ENCODE data around the gene EIF2B4.
"Not testable (repeated sequence)": the region's sequence is repeated elsewhere in the genome, so short reads cannot be mapped to it uniquely, and the experiment has no call there.

EIF2B4 gene

GRCh38 chr2:27353762-27354596, 16.2 kb downstream of the EIF2B4 start:
- H3K4me1 ChIP-seq (ENCODE audit: insufficient read depth, poor library complexity, severe bottlenecking), result peaks cover 12% of the 10 kb centered on the region
- no peak overlapping the region for H3K4me3 ChIP-seq (ENCODE audit: severe bottlenecking)
- DNase-seq (ENCODE audit: low spot score) (no peak), ATAC-seq (ENCODE audit: low read depth) (no peak)
- no peaks in the 10 kb centered on the region for H3K9me3 ChIP-seq (ENCODE audit: severe bottlenecking)
- H3K27me3 ChIP-seq (ENCODE audit: insufficient read depth, poor library complexity, severe bottlenecking), result no peaks in the 10 kb centered on the region
- TF ChIP-seq CTCF (IDR thresholded peaks at IDR 0.05; ENCODE audit: poor library complexity, severe bottlenecking), result no peak
- H3K27ac ChIP-seq (ENCODE audit: poor library complexity, severe bottlenecking), result peak overlapping the region; percentile 15
- H3K36me3 ChIP-seq (ENCODE audit: low read depth), result peaks cover 29% of the 10 kb centered on the region

GRCh38 chr2:27353386-27353761, 16.8 kb downstream of the EIF2B4 start:
- ATAC-seq (ENCODE audit: low read depth); H3K4me3 ChIP-seq (ENCODE audit: severe bottlenecking); H3K27ac ChIP-seq (ENCODE audit: poor library complexity, severe bottlenecking); H3K9me3 ChIP-seq (ENCODE audit: severe bottlenecking); DNase-seq (ENCODE audit: low spot score); H3K27me3 ChIP-seq (ENCODE audit: insufficient read depth, poor library complexity, severe bottlenecking): not testable (repeated sequence)
- peaks cover 12% of the 10 kb centered on the region for H3K4me1 ChIP-seq (ENCODE audit: insufficient read depth, poor library complexity, severe bottlenecking)
- peaks cover 31% of the 10 kb centered on the region for H3K36me3 ChIP-seq (ENCODE audit: low read depth)

GRCh38 chr2:27351802-27352598, 18.1 kb downstream of the EIF2B4 start:
- no peak overlapping the region for H3K27ac ChIP-seq (ENCODE audit: poor library complexity, severe bottlenecking)
- H3K36me3 ChIP-seq (ENCODE audit: low read depth), result peaks cover 32% of the 10 kb centered on the region
- no peaks in the 10 kb centered on the region for H3K9me3 ChIP-seq (ENCODE audit: severe bottlenecking)
- no peaks in the 10 kb centered on the region for H3K27me3 ChIP-seq (ENCODE audit: insufficient read depth, poor library complexity, severe bottlenecking)
- ATAC-seq (ENCODE audit: low read depth), result no peak
- no peak overlapping the region for H3K4me3 ChIP-seq (ENCODE audit: severe bottlenecking)
- TF ChIP-seq CTCF (IDR thresholded peaks at IDR 0.05; ENCODE audit: poor library complexity, severe bottlenecking), result no peak
- no peak for DNase-seq (ENCODE audit: low spot score)
- peaks cover 12% of the 10 kb centered on the region for H3K4me1 ChIP-seq (ENCODE audit: insufficient read depth, poor library complexity, severe bottlenecking)

- Histone ChIP-seq H3K9me3 (ENCODE audit: severe bottlenecking) (no peaks in the 10 kb centered on the region), H3K36me3 (ENCODE audit: low read depth) (peaks cover 33% of the 10 kb centered on the region), H3K27ac (ENCODE audit: poor library complexity, severe bottlenecking) (no peak overlapping the region), H3K4me3 (ENCODE audit: severe bottlenecking) (no peak overlapping the region), H3K27me3 (ENCODE audit: insufficient read depth, poor library complexity, severe bottlenecking) (no peaks in the 10 kb centered on the region), H3K4me1 (ENCODE audit: insufficient read depth, poor library complexity, severe bottlenecking) (peaks cover 11% of the 10 kb centered on the region)
- no peak for TF ChIP-seq CTCF (IDR thresholded peaks at IDR 0.05; ENCODE audit: poor library complexity, severe bottlenecking)
- DNase-seq (ENCODE audit: low spot score) (no peak), ATAC-seq (ENCODE audit: low read depth) (no peak)
These were observed 19.9 kb downstream of the EIF2B4 start for GRCh38 chr2:27350106-27350693.

GRCh38 chr2:27347641-27348040, 22.5 kb downstream of the EIF2B4 start:
- peaks cover 34% of the 10 kb centered on the region for H3K36me3 ChIP-seq (ENCODE audit: low read depth)
- no peak for ATAC-seq (ENCODE audit: low read depth)
- H3K9me3 ChIP-seq (ENCODE audit: severe bottlenecking), result no peaks in the 10 kb centered on the region
- no peaks in the 10 kb centered on the region for H3K27me3 ChIP-seq (ENCODE audit: insufficient read depth, poor library complexity, severe bottlenecking)
- no peak for DNase-seq (ENCODE audit: low spot score)
- H3K27ac ChIP-seq (ENCODE audit: poor library complexity, severe bottlenecking), result no peak overlapping the region
- no peak for TF ChIP-seq CTCF (IDR thresholded peaks at IDR 0.05; ENCODE audit: poor library complexity, severe bottlenecking)
- no peak overlapping the region for H3K4me3 ChIP-seq (ENCODE audit: severe bottlenecking)
- no peaks in the 10 kb centered on the region for H3K4me1 ChIP-seq (ENCODE audit: insufficient read depth, poor library complexity, severe bottlenecking)

All from RWPE2 (cell line).